Suprapubic skin (tissue), 4 donors: ENCODE measurements around the gene ONECUT3.

ENCODE experiments used
- CTCF ChIP-seq, 2 donors: fragments of 200-600 bp in 1 of 2; fragments of 450-650 bp in 1 of 2; sonication (generic) in 1 of 2; IDR thresholded peaks; one replicate each; pipeline ENCODE4 v1.5.1; 2016 to 2019; ENCODE audit warnings: antibody characterized with exemption in 2 of 2, mild to moderate bottlenecking in 1 of 2, moderate library complexity in 1 of 2
- POLR2A ChIP-seq, 2 donors: fragments of 450-650 bp; IDR thresholded peaks; one replicate each; pipeline ENCODE4 v1.6.1; 2017; ENCODE audit warnings: antibody characterized with exemption in 2 of 2, mild to moderate bottlenecking in 2 of 2, moderate library complexity in 2 of 2
- POLR2AphosphoS5 ChIP-seq, 3 donors: sonication (generic); formaldehyde crosslinking; IDR thresholded peaks; one replicate each; pipeline ENCODE4 v1.6.1; 2017; ENCODE audit warnings: antibody characterized with exemption in 3 of 3

DNA sequence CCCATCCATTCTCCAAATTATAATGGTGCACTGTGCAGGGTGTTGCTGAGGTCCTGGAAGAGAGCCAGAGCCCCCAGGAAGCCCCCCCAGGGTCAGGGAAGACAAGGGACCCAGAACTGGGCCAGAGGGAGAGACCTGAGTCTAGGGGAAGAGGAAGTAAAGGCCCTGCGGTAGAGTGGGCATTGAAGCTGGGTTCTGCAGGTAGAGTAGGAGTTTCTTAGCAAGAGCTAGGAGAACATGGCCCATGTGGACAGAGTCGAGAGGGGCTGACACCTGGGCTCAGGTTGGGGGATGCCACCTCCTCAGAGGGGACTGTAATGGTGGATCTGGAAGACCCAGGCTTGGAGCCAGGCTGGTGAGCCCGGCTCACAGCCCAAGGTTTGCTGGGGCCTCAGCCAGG lies 17.0 kb upstream of the ONECUT3 start:
- TF ChIP-seq CTCF (IDR thresholded peaks at IDR 0.05) (no peak), POLR2AphosphoS5 (IDR thresholded peaks at IDR 0.05) (no peak), POLR2A (IDR thresholded peaks at IDR 0.05) (no peak)
